GM19043 (cell line): ENCODE measurements around the gene CMTM1.
A peak's percentile ranks its signal among the peaks of the same experiment; 100 is the strongest.
"Not testable (repeated sequence)": the region's sequence is repeated elsewhere in the genome, so short reads cannot be mapped to it uniquely, and the experiment has no call there.

ENCODE experiments used
- ATAC-seq: cut with Tn5 transposase; IDR thresholded peaks from one replicate; pipeline ENCODE4 v1.9.1; 2021; ENCODE audit warnings: low read depth; ENCODE audit not compliant: unreplicated experiment

Gene CMTM1

GRCh38 chr16:66587881-66588600 lies 21.8 kb downstream of the CMTM1 start:
- no peak for ATAC-seq

DNA sequence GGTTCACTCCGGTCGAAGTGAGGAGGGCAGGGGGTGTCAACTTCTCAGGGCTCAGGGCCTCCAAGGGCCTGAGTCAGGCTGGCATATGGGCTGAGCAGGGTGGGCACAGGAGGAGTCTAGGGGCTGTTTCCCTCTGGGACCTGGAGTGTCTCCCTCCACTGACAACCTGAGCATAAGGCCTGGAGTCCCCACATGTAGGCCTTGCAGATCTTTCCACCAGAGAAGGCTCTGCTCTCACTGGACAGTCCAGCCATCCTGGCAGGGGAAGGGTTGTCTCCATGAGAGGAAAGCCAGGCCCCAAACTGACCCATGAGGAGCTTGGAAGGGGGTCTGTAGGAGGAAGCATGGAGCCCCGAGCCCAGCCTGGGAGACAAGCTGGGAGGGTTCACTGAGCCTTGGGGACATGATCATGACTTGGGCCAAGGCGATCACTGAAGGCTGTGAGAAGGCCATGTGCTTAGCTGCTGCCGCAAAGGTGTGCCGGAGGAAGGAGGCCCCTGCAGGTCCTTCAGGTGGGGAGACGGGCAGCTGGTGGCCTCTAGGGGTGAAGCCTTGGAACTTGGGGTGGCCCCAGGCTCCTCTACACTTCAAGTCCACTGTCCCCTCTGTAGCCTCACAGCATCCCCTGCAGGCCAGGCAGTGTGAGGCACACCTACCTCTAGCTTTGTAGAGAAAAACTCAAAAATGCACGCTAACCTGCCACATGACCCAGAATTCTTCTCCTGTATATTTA lies 22.9 kb downstream of the CMTM1 start:
- ATAC-seq = no peak

GRCh38 chr16:66590322-66590721 lies 24.1 kb downstream of the CMTM1 start:
- ATAC-seq = no peak

- no peak for ATAC-seq
These were observed 24.8 kb downstream of the CMTM1 start for GRCh38 chr16:66591018-66591417.

GRCh38 chr16:66592241-66592640 lies 26.0 kb downstream of the CMTM1 start:
- ATAC-seq = no peak

GRCh38 chr16:66592814-66593213 lies 26.6 kb downstream of the CMTM1 start:
- ATAC-seq = no peak

GRCh38 chr16:66594739-66595138 lies 28.5 kb downstream of the CMTM1 start:
- no peak for ATAC-seq

- not testable (repeated sequence) for ATAC-seq
These were observed 30.3 kb downstream of the CMTM1 start for GRCh38 chr16:66596559-66596958.

DNA sequence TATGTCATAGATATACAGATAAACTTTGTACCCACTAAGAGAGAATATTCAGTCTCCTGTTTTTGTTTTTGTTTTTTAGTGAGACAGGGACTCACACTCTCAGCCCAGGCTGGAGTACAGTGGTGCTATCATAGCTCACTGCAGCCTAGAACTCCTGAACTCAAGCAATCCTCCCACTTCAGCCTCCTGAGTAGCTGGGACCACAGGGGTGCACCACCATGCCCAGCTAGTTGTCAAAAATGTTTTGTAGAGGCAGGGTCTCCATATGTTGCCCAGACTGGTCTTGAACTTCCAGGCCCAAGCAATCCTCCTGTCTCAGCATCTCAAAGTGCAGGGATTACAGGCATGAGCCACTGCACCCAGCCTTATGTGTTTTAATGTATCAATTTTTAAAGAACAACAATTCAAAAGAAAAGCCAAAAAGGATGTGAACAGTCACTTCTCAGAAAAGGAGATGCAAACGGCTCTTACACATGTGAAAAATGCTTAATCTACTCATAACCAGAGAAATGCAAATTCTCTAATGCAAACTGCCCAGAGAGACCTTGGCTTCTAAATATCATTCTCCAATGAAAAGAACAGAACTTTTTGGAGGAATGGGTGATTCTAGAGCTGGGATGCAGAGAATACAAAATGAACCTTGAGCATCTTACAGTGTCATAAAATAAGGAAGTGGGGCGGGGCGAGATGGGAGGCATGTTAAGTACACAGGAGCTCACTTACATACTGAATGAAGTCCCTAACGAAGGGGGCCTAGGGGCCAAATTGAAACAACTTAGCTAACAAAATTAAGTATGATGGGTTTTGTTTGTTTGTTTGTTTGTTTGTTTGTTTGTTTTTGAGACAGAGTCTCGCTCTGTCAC lies 31.0 kb downstream of the CMTM1 start:
- ATAC-seq = no peak

GRCh38 chr16:66598111-66598510 lies 31.9 kb downstream of the CMTM1 start:
- no peak for ATAC-seq

DNA sequence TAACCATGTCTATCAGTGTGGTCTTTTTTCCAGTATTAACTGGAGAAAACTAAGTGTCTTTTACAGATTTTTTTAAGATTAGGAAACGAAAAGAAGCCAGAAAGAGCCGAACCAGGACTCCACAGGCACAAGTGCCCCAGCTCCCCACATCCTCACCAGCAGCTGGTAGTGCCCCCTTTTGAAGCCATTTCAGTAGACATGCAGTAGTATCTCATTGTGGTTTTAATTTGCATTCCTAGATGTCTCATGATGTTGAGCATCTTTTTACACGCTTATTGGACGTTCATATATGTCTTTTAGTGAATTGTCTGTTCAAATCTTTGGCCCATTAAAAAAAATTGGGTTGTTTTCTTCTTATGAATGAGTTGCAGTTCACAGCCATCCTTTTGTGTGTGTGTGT lies 33.5 kb downstream of the CMTM1 start:
- no peak for ATAC-seq

- ATAC-seq = no peak
These were observed 34.2 kb downstream of the CMTM1 start for GRCh38 chr16:66600477-66600876.

- no peak for ATAC-seq
These were observed 35.2 kb downstream of the CMTM1 start for GRCh38 chr16:66601471-66601870.

DNA sequence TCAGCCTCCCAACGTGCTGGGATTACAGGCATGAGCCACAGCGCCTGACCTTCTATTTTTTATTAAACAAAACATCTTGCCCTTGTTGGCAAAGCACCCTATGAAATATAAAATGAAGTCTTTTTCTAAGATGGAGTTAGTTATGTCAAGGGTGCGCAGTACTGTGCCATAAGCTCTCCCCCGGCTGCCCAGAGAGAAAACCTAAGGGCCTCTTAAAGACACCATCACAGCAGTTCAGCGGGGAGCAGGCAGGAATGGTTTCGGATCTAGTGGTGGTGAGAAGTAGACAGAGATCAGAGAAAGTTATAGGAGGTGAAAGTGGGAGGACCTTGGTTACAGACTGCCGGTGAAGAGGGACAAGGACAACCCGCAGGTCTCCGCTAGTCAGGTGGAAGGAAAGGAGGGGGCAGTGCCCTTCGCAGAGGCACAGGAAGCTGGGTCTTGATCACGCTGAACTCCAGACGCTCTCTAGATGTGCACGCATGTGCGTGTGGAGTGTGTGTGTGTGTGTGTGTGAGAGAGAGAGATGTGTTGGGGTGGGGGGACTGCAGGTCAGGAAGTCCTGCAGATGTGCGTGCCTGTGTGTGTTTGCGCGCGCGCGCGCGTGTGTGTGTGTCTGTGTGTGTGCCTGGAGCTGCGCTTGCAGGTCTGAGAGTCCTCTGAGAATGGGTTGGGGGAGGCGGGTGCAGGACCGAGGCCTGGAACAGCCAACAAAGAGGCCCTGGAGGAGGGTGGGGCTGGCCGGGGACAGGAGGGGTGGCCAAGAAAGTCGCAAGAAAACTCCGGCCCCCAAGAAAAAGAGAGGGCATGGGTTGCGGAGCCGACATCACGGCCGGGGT lies 37.5 kb downstream of the CMTM1 start:
- no peak for ATAC-seq

DNA sequence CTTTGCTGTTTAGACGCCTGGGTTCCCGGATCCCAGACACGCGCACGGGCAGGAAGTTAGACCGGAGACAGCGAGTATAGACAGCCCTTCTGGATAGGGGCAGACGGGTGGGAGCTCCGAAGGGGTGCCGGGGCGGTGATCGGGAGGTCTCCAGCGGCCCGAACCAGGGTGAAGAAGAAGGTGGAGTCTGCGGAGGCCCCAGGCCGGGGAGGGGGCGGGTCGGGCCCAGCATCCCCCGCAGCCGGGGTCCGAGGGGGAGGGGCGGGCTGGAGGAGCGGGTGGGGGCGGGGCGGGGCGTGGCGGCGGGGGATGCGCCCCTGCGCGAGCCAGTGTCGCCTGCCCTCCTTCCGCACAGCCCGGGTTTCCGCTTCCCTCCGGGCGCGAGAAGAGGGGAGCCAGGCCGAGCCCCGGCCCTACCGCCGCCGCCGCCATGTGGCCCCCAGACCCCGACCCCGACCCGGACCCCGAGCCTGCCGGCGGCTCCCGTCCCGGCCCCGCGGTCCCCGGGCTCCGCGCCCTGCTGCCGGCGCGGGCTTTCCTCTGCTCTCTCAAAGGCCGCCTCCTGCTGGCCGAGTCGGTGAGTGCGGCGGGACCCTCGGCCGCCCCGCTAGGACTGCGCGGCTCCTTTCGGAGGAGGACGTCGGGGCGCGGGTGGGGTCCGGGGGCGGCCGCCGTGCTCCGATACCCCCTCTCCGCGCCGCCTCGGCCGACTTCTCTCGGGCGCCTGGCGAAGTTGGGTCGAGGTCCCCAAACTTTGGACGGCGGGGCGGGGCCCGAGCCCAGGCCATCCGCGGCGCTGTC lies 38.3 kb downstream of the CMTM1 start, which contains the start of gene CMTM3:
Gene CMTM3, plus strand, starts transcription at position 329 of the 801 bp plus-strand sequence. Its CDS starts 102 bp downstream, at position 431.
- ATAC-seq = no peak

DNA sequence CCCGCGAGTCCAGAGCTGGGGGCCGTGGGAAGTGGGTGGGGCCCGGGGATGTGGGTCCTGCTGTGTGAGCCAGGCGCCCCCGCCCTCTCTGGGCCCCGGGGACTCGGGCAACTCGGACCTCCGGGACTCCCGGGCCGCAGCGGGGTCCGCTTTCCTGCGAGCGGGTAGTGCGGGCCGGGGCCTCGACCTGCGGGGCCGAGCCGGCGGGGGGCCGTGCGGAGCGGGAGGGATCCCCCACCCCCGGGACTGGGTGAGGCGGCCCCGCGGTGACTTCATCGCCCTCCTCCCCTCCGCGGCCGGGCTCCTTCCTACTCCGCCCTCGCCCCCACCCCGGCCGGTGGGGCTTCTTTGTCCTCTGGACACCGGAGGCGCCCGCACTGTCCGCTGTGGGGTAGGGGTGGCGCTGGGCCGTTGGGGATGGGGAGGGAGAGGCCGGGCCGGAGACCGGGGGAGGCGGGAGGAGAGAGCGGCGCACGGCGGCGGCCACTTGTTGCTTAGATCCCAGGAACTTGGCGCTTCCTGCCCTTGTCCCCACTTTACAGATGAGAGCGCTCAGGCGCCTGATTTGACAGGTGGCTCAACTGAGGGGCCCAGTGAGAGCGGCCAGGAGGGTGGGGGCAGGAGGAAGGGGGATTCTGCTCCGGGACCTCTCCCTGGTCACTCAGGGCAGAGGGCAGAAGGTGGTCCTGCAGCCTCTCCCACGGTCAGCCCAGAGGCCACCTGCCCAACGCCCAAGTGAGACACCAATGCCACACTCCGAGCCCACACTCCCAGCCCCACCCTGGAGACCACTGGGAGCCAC lies 39.1 kb downstream of the CMTM1 start:
- ATAC-seq = no peak

GRCh38 chr16:66605979-66606751 lies 39.9 kb downstream of the CMTM1 start:
- peak; percentile 34 for ATAC-seq
